Stimulated activated CD4-positive, alpha-beta T cell treated with anti-CD3 and anti-CD28 coated beads, Interleukin-1b, Interleukin-23, amount 100 ng/mL, for 1 hour (primary cell): ENCODE measurements around the gene CSTPP1.
"Not testable (repeated sequence)": the region's sequence is repeated elsewhere in the genome, so short reads cannot be mapped to it uniquely, and the experiment has no call there.

Experiments used
- DNase-seq, 2 donors: peaks; one replicate each; pipeline ENCODE4 v3.0.0-alpha.2; 2020; ENCODE audit warnings: low read depth in 2 of 2

Gene CSTPP1

GRCh38 chr11:47179655-47179991, 243.1 kb downstream of the CSTPP1 start:
- DNase-seq = no peak

- DNase-seq = no peak
These were observed 243.6 kb downstream of the CSTPP1 start for GRCh38 chr11:47180006-47180787.

- DNase-seq = no peak
These were observed 244.7 kb downstream of the CSTPP1 start for GRCh38 chr11:47181271-47181670.

- no peak for DNase-seq
These were observed 245.8 kb downstream of the CSTPP1 start for GRCh38 chr11:47182380-47182779.

GRCh38 chr11:47183031-47183856, 246.7 kb downstream of the CSTPP1 start:
- DNase-seq = no peak

GRCh38 chr11:47183969-47184368, 247.4 kb downstream of the CSTPP1 start:
- DNase-seq = no peak

- no peak for DNase-seq
These were observed 248.2 kb downstream of the CSTPP1 start for GRCh38 chr11:47184711-47185304.

- no peak for DNase-seq
These were observed 248.9 kb downstream of the CSTPP1 start for GRCh38 chr11:47185305-47186075.

GRCh38 chr11:47186076-47186699, 249.6 kb downstream of the CSTPP1 start, which contains the start of gene PACSIN3:
PACSIN3 (minus strand) TSS chr11:47186434; CDS start chr11:47182727, 3,707 bp downstream.
- no peak for DNase-seq

GRCh38 chr11:47186700-47187695, 250.4 kb downstream of the CSTPP1 start:
- DNase-seq = no peak

GRCh38 chr11:47187723-47188122, 251.2 kb downstream of the CSTPP1 start:
- DNase-seq = no peak

- DNase-seq = no peak
These were observed 251.7 kb downstream of the CSTPP1 start for GRCh38 chr11:47188259-47188658.

GRCh38 chr11:47189100-47189834, 252.7 kb downstream of the CSTPP1 start:
- DNase-seq = no peak

GRCh38 chr11:47191137-47191536, 254.6 kb downstream of the CSTPP1 start:
- DNase-seq = not testable (repeated sequence)

GRCh38 chr11:47192111-47192510, 255.6 kb downstream of the CSTPP1 start:
- DNase-seq = no peak

- DNase-seq = not testable (repeated sequence)
These were observed 261.6 kb downstream of the CSTPP1 start for GRCh38 chr11:47198161-47198560.

- DNase-seq = no peak
These were observed 264.5 kb downstream of the CSTPP1 start for GRCh38 chr11:47201015-47201414.

GRCh38 chr11:47202576-47202975, 266.0 kb downstream of the CSTPP1 start:
- no peak for DNase-seq

GRCh38 chr11:47204637-47204989, 268.1 kb downstream of the CSTPP1 start:
- no peak for DNase-seq
